ENCODE results near the gene RFX1. TPM values are rescaled to one million over a fixed set of nuclear protein-coding genes. Genes with fewer than 3 reads are reported as not detected.

Gene RFX1
- total RNA-seq: 4.2 and 5.6 TPM in 2 replicates

DNA sequence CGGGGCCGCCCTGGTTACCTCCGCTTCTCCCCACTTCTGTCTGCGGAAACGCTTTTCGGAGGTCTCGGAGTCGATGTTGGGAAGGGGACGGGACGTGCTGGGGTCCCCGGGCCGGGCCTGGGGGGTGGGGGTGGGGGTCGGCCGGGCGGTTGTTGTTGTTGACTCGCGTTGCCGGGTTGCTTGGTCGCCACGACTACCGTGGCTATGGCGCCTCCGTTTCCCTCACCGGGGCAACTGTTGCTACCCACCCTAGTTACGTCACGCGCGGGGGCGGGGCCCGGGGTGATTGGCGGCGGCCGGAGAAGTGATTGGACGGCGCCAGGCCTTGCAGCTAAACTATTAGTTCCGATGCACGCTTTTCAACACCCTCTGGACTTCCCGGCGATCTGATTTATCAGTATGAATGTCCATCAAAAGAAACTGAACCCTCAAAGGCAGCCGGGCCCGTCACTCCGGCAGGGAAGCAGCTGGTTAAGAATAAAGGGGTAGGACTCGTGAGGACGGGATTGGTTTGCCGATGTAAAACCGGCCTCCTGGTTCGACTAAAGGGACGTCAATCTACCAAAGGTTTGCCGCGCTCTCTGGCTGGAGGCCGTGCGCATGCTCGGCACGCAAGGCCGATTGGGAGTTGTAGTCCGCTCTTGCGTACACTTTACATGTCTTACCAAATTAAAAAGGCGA, at the start of gene RFX1:
Gene RFX1 (minus strand): TSS at position 236 of the 681 bp plus-strand sequence. CDS start 12,477 bp downstream, outside the sequence.

DNA sequence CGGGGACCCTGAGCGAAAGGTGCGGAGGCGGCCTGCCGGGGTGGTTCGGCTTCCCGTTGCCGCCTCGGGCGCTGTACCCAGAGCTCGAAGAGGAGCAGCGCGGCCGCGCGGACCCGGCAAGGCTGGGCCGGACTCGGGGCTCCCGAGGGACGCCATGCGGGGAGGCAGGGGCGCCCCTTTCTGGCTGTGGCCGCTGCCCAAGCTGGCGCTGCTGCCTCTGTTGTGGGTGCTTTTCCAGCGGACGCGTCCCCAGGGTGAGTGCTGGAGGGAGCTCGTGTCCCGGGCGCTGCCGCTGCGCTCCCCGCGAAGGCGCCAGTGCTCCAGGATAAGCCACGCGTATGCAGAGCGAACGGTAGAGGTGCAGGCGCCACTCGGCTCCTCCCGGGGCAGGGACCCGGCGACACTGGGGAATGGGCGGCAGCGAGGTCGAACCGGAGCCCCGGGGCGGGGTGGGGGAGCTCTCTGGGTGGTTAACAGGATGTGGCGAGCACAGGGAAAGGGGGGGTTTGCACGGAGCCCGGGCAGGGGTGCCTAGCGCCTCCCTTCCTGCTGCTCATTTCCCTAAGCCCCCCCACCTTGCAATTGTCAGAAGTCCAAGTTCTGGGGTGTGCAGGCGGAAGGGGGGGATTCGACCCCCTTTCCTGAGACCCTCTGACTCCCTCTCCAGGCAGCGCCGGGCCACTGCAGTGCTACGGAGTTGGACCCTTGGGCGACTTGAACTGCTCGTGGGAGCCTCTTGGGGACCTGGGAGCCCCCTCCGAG, 25.8 kb upstream of the RFX1 start, which contains the start of gene IL27RA:
Gene IL27RA (plus strand): TSS at position 44 of the 762 bp plus-strand sequence. CDS start 111 bp downstream, at position 155.

DNA sequence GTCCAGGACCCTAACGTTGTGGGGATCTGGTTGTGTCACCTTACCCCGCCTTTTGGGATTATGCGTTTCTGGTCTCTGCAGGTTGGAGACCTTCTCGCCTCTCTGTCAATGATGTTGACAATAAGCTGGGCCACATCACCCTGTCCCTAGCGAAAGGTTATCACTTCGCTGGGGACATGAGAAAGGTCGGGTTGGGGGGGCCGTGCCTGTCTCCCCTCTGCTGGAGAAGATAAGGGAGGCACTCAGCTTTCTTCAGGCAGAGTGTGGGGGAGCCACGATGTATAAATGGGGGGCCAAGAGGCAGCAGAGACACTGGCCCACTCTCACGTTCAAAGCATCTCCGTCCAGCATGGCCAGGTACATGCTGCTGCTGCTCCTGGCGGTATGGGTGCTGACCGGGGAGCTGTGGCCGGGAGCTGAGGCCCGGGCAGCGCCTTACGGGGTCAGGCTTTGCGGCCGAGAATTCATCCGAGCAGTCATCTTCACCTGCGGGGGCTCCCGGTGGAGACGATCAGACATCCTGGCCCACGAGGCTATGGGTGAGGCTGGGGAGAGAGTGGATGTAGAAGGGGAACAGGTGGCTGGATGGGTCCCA, 21.8 kb upstream of the RFX1 start, which contains the start of gene RLN3:
Gene RLN3 (plus strand): TSS at position 293 of the 595 bp plus-strand sequence. CDS start 57 bp downstream, at position 350.

DNA sequence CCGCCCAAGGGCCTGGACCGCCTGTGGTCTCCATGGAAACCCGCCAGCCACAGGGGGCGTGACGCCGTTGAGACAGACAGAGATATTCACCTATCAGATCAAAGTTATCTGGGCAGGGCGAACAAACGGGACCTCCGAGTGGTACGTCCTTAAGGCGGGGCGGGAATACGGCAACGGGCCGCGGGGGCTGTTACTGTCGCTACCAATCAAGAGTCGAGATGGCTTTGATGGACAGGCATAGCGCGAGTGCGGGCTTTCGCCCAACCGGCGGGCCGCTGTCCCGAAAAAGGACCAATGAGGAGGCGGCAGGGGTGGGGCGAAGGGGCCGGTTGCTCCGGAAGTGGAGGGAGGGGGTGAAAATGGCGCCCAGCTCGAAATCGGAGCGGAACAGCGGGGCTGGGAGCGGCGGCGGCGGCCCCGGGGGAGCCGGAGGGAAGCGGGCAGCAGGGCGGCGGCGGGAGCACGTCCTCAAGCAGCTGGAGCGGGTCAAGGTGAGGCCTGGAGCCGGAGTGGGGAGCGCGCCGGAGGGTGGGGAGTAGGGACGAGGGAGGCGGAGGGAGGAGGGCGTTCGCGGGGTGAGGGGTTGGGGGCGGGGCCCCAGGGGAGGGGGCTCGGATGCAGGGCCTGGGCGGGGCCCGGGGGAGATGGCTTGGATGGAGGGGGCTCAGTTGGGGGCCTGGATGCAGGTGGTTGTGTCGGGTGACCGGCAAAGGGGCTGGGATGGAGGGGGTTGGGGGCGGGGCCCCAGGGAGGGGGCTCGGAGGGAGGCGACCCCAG, 53.8 kb downstream of the RFX1 start, which contains the start of gene DCAF15:
Gene DCAF15 (plus strand): TSS at position 356 of the 777 bp plus-strand sequence. CDS start 4 bp downstream, at position 360.

DNA sequence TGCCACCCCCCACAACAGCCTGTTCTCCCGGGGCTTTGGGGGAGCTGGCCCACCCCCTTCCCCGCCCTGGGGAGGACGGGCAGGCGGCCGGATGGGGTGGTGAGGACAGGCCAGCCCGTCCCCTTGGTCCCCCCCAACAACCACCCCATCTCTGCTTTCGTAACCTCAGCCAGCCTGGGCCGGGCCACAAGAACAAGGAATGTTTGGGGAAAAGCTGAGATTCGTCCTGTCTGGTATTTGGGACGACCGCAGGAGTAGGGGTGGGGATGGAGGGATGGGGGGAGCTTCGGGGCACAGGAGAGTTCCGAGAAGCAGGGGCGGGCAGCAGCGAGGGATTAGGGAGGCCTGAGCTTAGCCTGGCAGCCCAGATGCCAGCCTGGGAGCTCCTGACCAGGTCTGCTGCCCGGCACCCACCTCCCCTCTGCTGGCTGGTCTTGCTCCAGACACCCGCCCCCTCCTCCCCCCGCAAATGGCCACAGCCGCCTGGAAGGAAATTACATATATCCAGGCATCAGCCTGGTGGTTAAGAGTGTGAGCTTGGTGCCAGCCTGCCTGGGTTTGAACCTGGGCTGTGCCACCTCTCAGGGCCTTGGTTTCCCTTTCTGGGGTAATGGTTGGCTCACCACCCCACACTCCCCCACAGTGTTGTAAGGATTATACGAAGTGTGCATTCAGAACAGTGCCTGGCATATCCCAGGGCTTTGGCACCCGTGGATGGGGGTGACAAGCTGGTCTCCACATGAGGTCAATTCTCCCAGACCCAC, 67.6 kb downstream of the RFX1 start, which contains the start of gene PODNL1:
Gene PODNL1 (minus strand): TSS at position 117 of the 764 bp plus-strand sequence. CDS start 236 bp downstream, outside the sequence.

Other genes with a start within 250 kb of the RFX1 start
- 54.7 and 61.5 TPM in 2 replicates for gene MRI1, start 241.8 kb downstream of the RFX1 start, total RNA-seq
- 183 and 353 TPM in 2 replicates for gene C19orf53, start 231.9 kb downstream of the RFX1 start, total RNA-seq
- 6.9 and 7.1 TPM in 2 replicates for gene ZSWIM4, start 210.9 kb downstream of the RFX1 start, total RNA-seq
- not detected in 2 replicates for gene NANOS3, start 129.2 kb downstream of the RFX1 start, total RNA-seq
- gene BRME1, start 100.2 kb downstream of the RFX1 start, total RNA-seq: 0.99 and 5.7 TPM in 2 replicates
- gene CC2D1A, start 100.1 kb downstream of the RFX1 start, total RNA-seq: 24.8 and 37.5 TPM in 2 replicates
- 2.6 and 7.2 TPM in 2 replicates for gene PODNL1, start 67.9 kb downstream of the RFX1 start, total RNA-seq
- gene DCAF15, start 53.8 kb downstream of the RFX1 start, total RNA-seq: 22.8 and 32.9 TPM in 2 replicates
- not detected in 2 replicates for gene RLN3, start 21.8 kb upstream of the RFX1 start, total RNA-seq
- gene IL27RA, start 25.4 kb upstream of the RFX1 start, total RNA-seq: 3.4 and 5.1 TPM in 2 replicates
- gene PALM3, start 55.8 kb upstream of the RFX1 start, total RNA-seq: 0.07 TPM in 1 of 2 replicates, not detected in the other
- gene MISP3, start 66.5 kb upstream of the RFX1 start, total RNA-seq: 2.3 and 2.6 TPM in 2 replicates
- not detected in 2 replicates for gene C19orf67, start 79.5 kb upstream of the RFX1 start, total RNA-seq
- 48.9 and 52.2 TPM in 2 replicates for gene SAMD1, start 84.4 kb upstream of the RFX1 start, total RNA-seq
- gene PRKACA, start 111.4 kb upstream of the RFX1 start, total RNA-seq: 51.5 and 51.9 TPM in 2 replicates
- gene ASF1B, start 130.3 kb upstream of the RFX1 start, total RNA-seq: 35.2 and 71.2 TPM in 2 replicates
- gene ADGRL1, start 199.8 kb upstream of the RFX1 start, total RNA-seq: 10.1 and 16.3 TPM in 2 replicates